ENCODE results near the gene PINLYP.

DNA sequence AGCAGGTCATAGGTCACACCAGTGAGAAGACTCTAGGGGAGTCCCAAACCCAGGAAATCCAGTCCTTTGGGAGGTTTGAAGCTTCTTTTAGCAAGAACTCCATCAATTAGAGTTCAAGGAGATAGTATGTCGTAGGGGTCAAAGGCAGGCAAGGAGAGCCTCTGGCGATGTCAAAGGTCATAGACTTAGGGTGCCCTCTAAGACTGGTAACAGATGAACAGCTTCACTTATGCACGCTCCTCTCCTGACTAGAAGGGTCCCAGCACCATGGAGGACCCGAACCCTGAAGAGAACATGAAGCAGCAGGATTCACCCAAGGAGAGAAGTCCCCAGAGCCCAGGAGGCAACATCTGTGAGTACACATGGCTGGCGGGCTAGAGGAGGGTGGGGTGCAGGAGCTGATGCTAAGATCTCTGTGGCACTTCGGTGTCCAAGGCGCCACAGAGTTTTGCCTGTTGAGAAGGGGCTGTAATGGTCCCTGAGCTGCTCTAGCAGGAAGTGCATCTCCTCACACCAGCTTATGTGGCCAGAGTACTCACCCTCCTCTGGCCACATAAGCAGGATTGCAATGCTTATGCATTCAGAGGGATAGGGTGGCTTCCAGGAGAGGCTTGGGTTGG, 21.4 kb downstream of the PINLYP start:
- TF ChIP-seq POLR2A (IDR thresholded peaks at IDR 0.05; ENCODE audit: borderline replicate concordance, extremely low read depth, insufficient read depth, insufficient read length), result no peak
- TF ChIP-seq CTCF (IDR thresholded peaks at IDR 0.05 in 2 of 3, conservative IDR thresholded peaks at IDR 0.05 in 1 of 3; ENCODE audit: borderline replicate concordance in 1 of 3, insufficient read depth in 1 of 3, low read depth in 2 of 3, low read length in 2 of 3), result no peak
- no peak for TF ChIP-seq POLR2AphosphoS5 (IDR thresholded peaks at IDR 0.05; ENCODE audit: low read depth, low read length)
- TF ChIP-seq EZH2phosphoT487 (IDR thresholded peaks at IDR 0.05; ENCODE audit: borderline replicate concordance), result no peak
- TF ChIP-seq, protein P1, sequence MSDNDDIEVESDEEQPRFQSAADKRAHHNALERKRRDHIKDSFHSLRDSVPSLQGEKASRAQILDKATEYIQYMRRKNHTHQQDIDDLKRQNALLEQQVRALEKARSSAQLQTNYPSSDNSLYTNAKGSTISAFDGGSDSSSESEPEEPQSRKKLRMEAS (IDR thresholded peaks at IDR 0.05), result no peak
- no peak for TF ChIP-seq EZH2 (IDR thresholded peaks at IDR 0.05)
- TF ChIP-seq CEBPB (IDR thresholded peaks at IDR 0.05; ENCODE audit: low read depth), result no peak
- TF ChIP-seq ELF1 (IDR thresholded peaks at IDR 0.05; ENCODE audit: borderline replicate concordance, low read depth), result no peak
- TF ChIP-seq SIN3A (IDR thresholded peaks at IDR 0.05; ENCODE audit: low read depth), result no peak
- TF ChIP-seq SRF (IDR thresholded peaks at IDR 0.05; ENCODE audit: low read depth), result no peak
- no peak for TF ChIP-seq REST (IDR thresholded peaks at IDR 0.05; ENCODE audit: low read depth)
- no peak for TF ChIP-seq YY1 (IDR thresholded peaks at IDR 0.05; ENCODE audit: extremely low read depth, insufficient replicate concordance, low read depth, low read length)

Measured in HCT116 (cell line).